HCT116 (cell line): ENCODE results near the gene ENOX1. TPM values are rescaled to one million over a fixed set of nuclear protein-coding genes. Genes with fewer than 3 reads are reported as not detected.

Experiments used
- ATAC-seq: fragments of 200-7000 bp; cut with Tn5 transposase; 2 replicates; pipeline ENCODE4 v1.9.1; 2020; ENCODE audit warnings: mild to moderate bottlenecking, moderate library complexity
- BruUV-seq: library from RNA; stranded (reverse); fragments of 400-500 nt; replicated peaks from 2 replicates; lab custom pipeline; 2021; lab: Mats Ljungman, UMichigan
- CTCF ChIA-PET: fragments of 300-600 bp; sonication (Branson Sonifier 250); formaldehyde crosslinking; loops from one replicate; lab custom pipeline; 2021; ENCODE audit warnings: antibody characterized with exemption; lab: Charles Lee
- POLR2A ChIA-PET: fragments of 300-600, 350-600 bp; sonication (Branson Sonifier 250); formaldehyde crosslinking; loops from one replicate; lab custom pipeline; 2021; ENCODE audit warnings: antibody characterized with exemption; lab: Charles Lee
- RAD21 ChIA-PET, 2 experiments: fragments of 300-600 bp; sonication (Branson Sonifier 250); formaldehyde crosslinking; loops; one replicate each; lab custom pipeline; 2023; ENCODE audit warnings: low total read pairs in 2 of 2; ENCODE audit not compliant: uncharacterized antibody in 2 of 2, unreplicated experiment in 2 of 2, low non-redundant PET in 1 of 2; lab: Charles Lee
- DNase-seq: peaks from one replicate; pipeline ENCODE4 v3.0.0-alpha.2; 2010; ENCODE audit warnings: low read depth, low spot score
- H2AFZ ChIP-seq: fragments of 200-600 bp; shearing (Covaris generic), sonication (generic); 2 replicates; pipeline ENCODE4 v1.6.1; 2017; ENCODE audit warnings: low read depth, mixed run types, mixed read lengths, antibody characterized with exemption, low read length; ENCODE audit not compliant: poor library complexity, severe bottlenecking
- H3K27ac ChIP-seq: 2 replicates; pipeline ENCODE4 v1.5.1; 2012; ENCODE audit warnings: low read depth, low read length
- H3K27me3 ChIP-seq: fragments of 200-600 bp; sonication (generic); 2 replicates; pipeline ENCODE4 v1.6.1; 2016; ENCODE audit warnings: mixed run types, low read length, mixed read lengths; ENCODE audit not compliant: insufficient read depth
- H3K36me3 ChIP-seq, 2 experiments: fragments of 200-500 bp in 1 of 2; fragments of 200-600 bp in 1 of 2; sonication (Bioruptor generic) in 1 of 2; sonication (generic) in 1 of 2; 2 replicates each; pipeline versions ENCODE4 v1.5.1 to v1.6.1; 2014 to 2016; ENCODE audit warnings: low read length in 2 of 2, inconsistent platforms in 1 of 2, mixed read lengths in 1 of 2, mixed run types in 1 of 2; ENCODE audit not compliant: insufficient read depth in 2 of 2, control insufficient read depth in 1 of 2
- H3K4me1 ChIP-seq, 2 experiments: fragments of 200-600 bp in 1 of 2; sonication (generic) in 1 of 2; 2 replicates each; pipeline versions ENCODE4 v1.5.1 to v1.6.1; 2012 to 2017; ENCODE audit warnings: low read length in 2 of 2, inconsistent platforms in 1 of 2, mild to moderate bottlenecking in 1 of 2, mixed read lengths in 1 of 2, mixed run types in 1 of 2, moderate library complexity in 1 of 2; ENCODE audit not compliant: insufficient read depth in 2 of 2, control insufficient read depth in 1 of 2
- H3K4me2 ChIP-seq: fragments of 200-600 bp; sonication (generic); 2 replicates; pipeline ENCODE4 v1.6.1; 2017; ENCODE audit warnings: mixed run types, low read length, mixed read lengths
- H3K4me3 ChIP-seq, 2 experiments: fragments of 200-600 bp in 1 of 2; sonication (generic) in 1 of 2; replicated peaks in 1 of 2; 2 replicates each; pipeline ENCODE4 v1.5.1; 2011 to 2016; ENCODE audit warnings: low read length in 2 of 2, control low read depth in 1 of 2, low read depth in 1 of 2, mild to moderate bottlenecking in 1 of 2, mixed read lengths in 1 of 2, mixed run types in 1 of 2
- H3K79me2 ChIP-seq: fragments of 200-600 bp; sonication (generic); 2 replicates; pipeline ENCODE4 v1.6.1; 2017; ENCODE audit warnings: mild to moderate bottlenecking, mixed run types, low read length, moderate library complexity, mixed read lengths; ENCODE audit not compliant: insufficient read depth
- H3K9ac ChIP-seq: fragments of 200-600 bp; sonication (generic); 2 replicates; pipeline ENCODE4 v1.6.1; 2016; ENCODE audit warnings: low read length, mixed read lengths
- H3K9me2 ChIP-seq: fragments of 200-600 bp; sonication (generic), shearing (Covaris generic); 2 replicates; pipeline ENCODE4 v1.6.1; 2017; ENCODE audit warnings: mixed run types, mild to moderate bottlenecking, moderate library complexity; ENCODE audit not compliant: insufficient read depth
- H3K9me3 ChIP-seq, 2 experiments: fragments of 200-500 bp in 1 of 2; fragments of 200-600 bp in 1 of 2; sonication (Bioruptor generic) in 1 of 2; sonication (generic) in 1 of 2; 2 replicates each; pipeline ENCODE4 v1.6.1; 2014 to 2017; ENCODE audit warnings: low read length in 2 of 2, mixed read lengths in 2 of 2, inconsistent platforms in 1 of 2, low read depth in 1 of 2, mild to moderate bottlenecking in 1 of 2, mixed run types in 1 of 2, moderate library complexity in 1 of 2; ENCODE audit not compliant: control insufficient read depth in 1 of 2, insufficient read depth in 1 of 2
- H4K20me1 ChIP-seq: fragments of 200-600 bp; sonication (generic), shearing (Covaris generic); 2 replicates; pipeline ENCODE4 v1.6.1; 2017; ENCODE audit warnings: mixed run types, mild to moderate bottlenecking, moderate library complexity; ENCODE audit not compliant: insufficient read depth
- CBX3 ChIP-seq: IDR thresholded peaks from 2 replicates; pipeline ENCODE4 v1.6.1; 2012; ENCODE audit warnings: low read depth
- CTCF ChIP-seq, 3 experiments: fragments of 200-600 bp in 1 of 3; sonication (generic) in 1 of 3; IDR thresholded peaks in 2 of 3; conservative IDR thresholded peaks in 1 of 3; 2 replicates each; pipeline ENCODE4 v1.5.1; 2012 to 2017; ENCODE audit warnings: low read depth in 2 of 3, low read length in 2 of 3, antibody characterized with exemption in 1 of 3, borderline replicate concordance in 1 of 3, control low read depth in 1 of 3, mild to moderate bottlenecking in 1 of 3, mixed read lengths in 1 of 3, mixed run types in 1 of 3, moderate library complexity in 1 of 3; ENCODE audit not compliant: insufficient read depth in 1 of 3
- EGR1 ChIP-seq: IDR thresholded peaks from 2 replicates; pipeline ENCODE4 v1.6.1; 2012; ENCODE audit warnings: low read depth
- ELF1 ChIP-seq: IDR thresholded peaks from 2 replicates; pipeline ENCODE4 v1.6.1; 2012; ENCODE audit warnings: low read depth, borderline replicate concordance
- EZH2 ChIP-seq: fragments of 200-600 bp; sonication (generic); IDR thresholded peaks from 2 replicates; pipeline ENCODE4 v1.6.1; 2017; ENCODE audit warnings: antibody characterized with exemption, mixed run types
- EZH2phosphoT487 ChIP-seq: fragments of 200-600 bp; IDR thresholded peaks from 2 replicates; pipeline ENCODE4 v1.6.1; 2018; ENCODE audit warnings: antibody characterized with exemption, borderline replicate concordance
- FOSL1 ChIP-seq: IDR thresholded peaks from 2 replicates; pipeline ENCODE4 v1.6.1; 2012; ENCODE audit warnings: low read depth
- JUND ChIP-seq: IDR thresholded peaks from 2 replicates; pipeline ENCODE4 v1.6.1; 2012
- POLR2A ChIP-seq: IDR thresholded peaks from 2 replicates; pipeline ENCODE4 v1.7.0; 2011; ENCODE audit warnings: borderline replicate concordance; ENCODE audit not compliant: insufficient read depth, insufficient read length; ENCODE audit errors: extremely low read depth
- POLR2AphosphoS5 ChIP-seq: IDR thresholded peaks from 2 replicates; pipeline ENCODE4 v1.6.1; 2011; ENCODE audit warnings: mild to moderate bottlenecking, low read depth, low read length, moderate library complexity
- SIN3A ChIP-seq: IDR thresholded peaks from 2 replicates; pipeline ENCODE4 v1.6.1; 2012; ENCODE audit warnings: low read depth
- ZFX ChIP-seq: fragments of 450-650 bp; IDR thresholded peaks from 2 replicates; pipeline ENCODE4 v1.6.1; 2017
- intact Hi-C: fragments of 100-400 bp; cut with micrococcal nuclease; formaldehyde crosslinking; loops from 2 replicates; pipeline ENCODE4 v1.10.0; 2022
- total RNA-seq: library from RNA; stranded (reverse); gene quantifications from one replicate; pipeline ENCODE4 v1.2.1, GENCODE V29; 2021; ENCODE audit not compliant: unreplicated experiment
- TF ChIP-seq, protein P1 (sequence below): IDR thresholded peaks from 2 replicates; pipeline ENCODE4 v1.6.1; 2011; ENCODE audit warnings: mild to moderate bottlenecking, low read length, moderate library complexity; ENCODE audit not compliant: insufficient replicate concordance; ENCODE audit errors: extremely low read depth

The ENOX1 gene
- total RNA-seq, 1 experiment from 2014 or later: 4.5 TPM

GRCh38 chr13:43489233-43489632 lies 297.5 kb downstream of the ENOX1 start:
- no peaks in the 10 kb centered on the region for H3K4me1 ChIP-seq
- intact Hi-C loops: no loop called here
- POLR2A ChIA-PET: no interaction called here
- no peak overlapping the region for H2AFZ ChIP-seq
- H4K20me1 ChIP-seq: no peaks in the 10 kb centered on the region
- no peaks in the 10 kb centered on the region for H3K9me2 ChIP-seq
- no peaks in the 10 kb centered on the region for H3K36me3 ChIP-seq
- no peaks in the 10 kb centered on the region for H3K9me3 ChIP-seq
- no peaks in the 10 kb centered on the region for H3K79me2 ChIP-seq
- CTCF ChIA-PET: no interaction called here
- DNase-seq (no peak), ATAC-seq (no peak)
- H3K4me3 ChIP-seq: no peak overlapping the region
- no peaks in the 10 kb centered on the region for H3K27me3 ChIP-seq
- H3K4me2 ChIP-seq: no peak overlapping the region
- no peak for TF ChIP-seq JUND
- TF ChIP-seq EZH2phosphoT487: no peak
- TF ChIP-seq ELF1: no peak
- no peak for TF ChIP-seq ZFX
- TF ChIP-seq SIN3A: no peak
- no peak for TF ChIP-seq FOSL1
- TF ChIP-seq, protein P1, sequence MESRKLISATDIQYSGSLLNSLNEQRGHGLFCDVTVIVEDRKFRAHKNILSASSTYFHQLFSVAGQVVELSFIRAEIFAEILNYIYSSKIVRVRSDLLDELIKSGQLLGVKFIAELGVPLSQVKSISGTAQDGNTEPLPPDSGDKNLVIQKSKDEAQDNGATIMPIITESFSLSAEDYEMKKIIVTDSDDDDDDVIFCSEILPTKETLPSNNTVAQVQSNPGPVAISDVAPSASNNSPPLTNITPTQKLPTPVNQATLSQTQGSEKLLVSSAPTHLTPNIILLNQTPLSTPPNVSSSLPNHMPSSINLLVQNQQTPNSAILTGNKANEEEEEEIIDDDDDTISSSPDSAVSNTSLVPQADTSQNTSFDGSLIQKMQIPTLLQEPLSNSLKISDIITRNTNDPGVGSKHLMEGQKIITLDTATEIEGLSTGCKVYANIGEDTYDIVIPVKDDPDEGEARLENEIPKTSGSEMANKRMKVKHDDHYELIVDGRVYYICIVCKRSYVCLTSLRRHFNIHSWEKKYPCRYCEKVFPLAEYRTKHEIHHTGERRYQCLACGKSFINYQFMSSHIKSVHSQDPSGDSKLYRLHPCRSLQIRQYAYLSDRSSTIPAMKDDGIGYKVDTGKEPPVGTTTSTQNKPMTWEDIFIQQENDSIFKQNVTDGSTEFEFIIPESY: no peak
- TF ChIP-seq EZH2: no peak
- TF ChIP-seq CTCF (IDR thresholded peaks at IDR 0.05 in 2 of 3, conservative IDR thresholded peaks at IDR 0.05 in 1 of 3; ENCODE audit: borderline replicate concordance in 1 of 3, insufficient read depth in 1 of 3, low read depth in 2 of 3, low read length in 2 of 3): no peak
- TF ChIP-seq EGR1: no peak
- no peak for TF ChIP-seq POLR2A
- TF ChIP-seq CBX3: no peak
- no peak for TF ChIP-seq POLR2AphosphoS5
- H3K27ac ChIP-seq: no peak overlapping the region
- RAD21 ChIA-PET: no interaction called here
- BruUV-seq: no TSS peak
- H3K9ac ChIP-seq: no peak overlapping the region
